Epithelial cell of esophagus (primary cell): ENCODE data around the gene AFF1.
"Not testable (repeated sequence)": the region's sequence is repeated elsewhere in the genome, so short reads cannot be mapped to it uniquely, and the experiment has no call there.

Experiments used
- DNase-seq: peaks from one replicate; pipeline ENCODE4 v3.0.0; 2010; ENCODE audit warnings: low read depth
- H3K4me3 ChIP-seq: 2 replicates; pipeline ENCODE4 v1.5.1; 2011; ENCODE audit warnings: mild to moderate bottlenecking, low read length, control low read depth
- CTCF ChIP-seq: IDR thresholded peaks from 2 replicates; pipeline ENCODE4 v1.5.1; 2011; ENCODE audit warnings: low read depth, mild to moderate bottlenecking, low read length, control low read depth, inconsistent platforms; ENCODE audit not compliant: insufficient read depth; ENCODE audit errors: missing control alignments

Gene AFF1

GRCh38 chr4:87031920-87032319 is 97.1 kb downstream of the AFF1 start:
- no peak for TF ChIP-seq CTCF
- DNase-seq, result no peak
- H3K4me3 ChIP-seq, result no peak overlapping the region

GRCh38 chr4:87032884-87033533 is 98.2 kb downstream of the AFF1 start:
- H3K4me3 ChIP-seq, result no peak overlapping the region
- no peak for TF ChIP-seq CTCF
- peak; percentile 41 for DNase-seq

GRCh38 chr4:87033902-87034301 is 99.1 kb downstream of the AFF1 start:
- no peak overlapping the region for H3K4me3 ChIP-seq
- peak; percentile 5 for TF ChIP-seq CTCF
- DNase-seq, result no peak

GRCh38 chr4:87034527-87034926 is 99.7 kb downstream of the AFF1 start:
- no peak for TF ChIP-seq CTCF
- DNase-seq, result no peak
- no peak overlapping the region for H3K4me3 ChIP-seq

GRCh38 chr4:87035881-87036509 is 101.2 kb downstream of the AFF1 start:
- H3K4me3 ChIP-seq, result no peak overlapping the region
- DNase-seq, result no peak
- TF ChIP-seq CTCF, result no peak

GRCh38 chr4:87036713-87037112 is 101.9 kb downstream of the AFF1 start:
- H3K4me3 ChIP-seq, result no peak overlapping the region
- DNase-seq, result no peak
- no peak for TF ChIP-seq CTCF

- H3K4me3 ChIP-seq, DNase-seq: not testable (repeated sequence)
These were observed 102.4 kb downstream of the AFF1 start for GRCh38 chr4:87037171-87037570.
